CD4-positive, alpha-beta T cell treated with Interleukin-4 for 1 hour (primary cell): ENCODE data around the gene FHIT.
"Not testable (repeated sequence)": the region's sequence is repeated elsewhere in the genome, so short reads cannot be mapped to it uniquely, and the experiment has no call there.

ENCODE experiments used
- DNase-seq, 2 donors: peaks; one replicate each; pipeline ENCODE4 v3.0.0-alpha.2; 2020 to 2022

FHIT gene

GRCh38 chr3:61108247-61109019, 142.8 kb downstream of the FHIT start:
- DNase-seq = no peak

- DNase-seq = no peak
Observed at GRCh38 chr3:61094608-61095007, 156.6 kb downstream of the FHIT start.

- no peak for DNase-seq
Observed at GRCh38 chr3:61093364-61093763, 157.9 kb downstream of the FHIT start.

GRCh38 chr3:61092870-61093269, 158.4 kb downstream of the FHIT start:
- DNase-seq = no peak

GRCh38 chr3:61090389-61091169, 160.7 kb downstream of the FHIT start:
- no peak for DNase-seq

GRCh38 chr3:61087465-61087864, 163.8 kb downstream of the FHIT start:
- no peak for DNase-seq

GRCh38 chr3:61081554-61081953, 169.7 kb downstream of the FHIT start:
- DNase-seq = no peak

- DNase-seq = no peak
Observed at GRCh38 chr3:61080737-61081445, 170.4 kb downstream of the FHIT start.

GRCh38 chr3:61078048-61078752, 173.1 kb downstream of the FHIT start:
- no peak for DNase-seq

GRCh38 chr3:61077551-61077950, 173.7 kb downstream of the FHIT start:
- DNase-seq = no peak

- DNase-seq = no peak
Observed at GRCh38 chr3:61074783-61075182, 176.5 kb downstream of the FHIT start.

- DNase-seq = no peak
Observed at GRCh38 chr3:61073566-61074165, 177.6 kb downstream of the FHIT start.

GRCh38 chr3:61068084-61068483, 183.2 kb downstream of the FHIT start:
- no peak for DNase-seq

GRCh38 chr3:61066800-61067199, 184.5 kb downstream of the FHIT start:
- DNase-seq = no peak

- DNase-seq = not testable (repeated sequence)
Observed at GRCh38 chr3:61066222-61066621, 185.0 kb downstream of the FHIT start.

GRCh38 chr3:61065451-61066011, 185.7 kb downstream of the FHIT start:
- DNase-seq = no peak

- no peak for DNase-seq
Observed at GRCh38 chr3:61061092-61061723, 190.0 kb downstream of the FHIT start.

- no peak for DNase-seq
Observed at GRCh38 chr3:61060411-61060861, 190.8 kb downstream of the FHIT start.

GRCh38 chr3:61058836-61059235, 192.4 kb downstream of the FHIT start:
- no peak for DNase-seq

GRCh38 chr3:61057464-61057863, 193.8 kb downstream of the FHIT start:
- no peak for DNase-seq

- no peak for DNase-seq
Observed at GRCh38 chr3:61055447-61055846, 195.8 kb downstream of the FHIT start.
